Astrocyte of the spinal cord (primary cell): Measurements from ENCODE around the gene RBM44.

Experiments used
- DNase-seq: peaks from one replicate; pipeline ENCODE4 v3.0.0; 2011; ENCODE audit warnings: low read depth, low spot score
- H3K4me3 ChIP-seq: 2 replicates; pipeline ENCODE4 v1.5.1; 2011; ENCODE audit warnings: low read depth, mild to moderate bottlenecking, low read length, moderate library complexity
- in situ Hi-C: cut with HindIII; loops from 2 replicates; pipeline ENCODE4 v1.10.0; 2017; ENCODE audit warnings: low sequenced_read_pairs
- TF ChIP-seq, protein P1 (sequence below): IDR thresholded peaks from 2 replicates; pipeline ENCODE4 v1.5.1; 2012; ENCODE audit warnings: low read depth, mild to moderate bottlenecking, low read length, inconsistent platforms

Gene RBM44

GRCh38 chr2:237885111-237885930 lies 86.7 kb downstream of the RBM44 start:
- no peak for DNase-seq
- TF ChIP-seq, protein P1, sequence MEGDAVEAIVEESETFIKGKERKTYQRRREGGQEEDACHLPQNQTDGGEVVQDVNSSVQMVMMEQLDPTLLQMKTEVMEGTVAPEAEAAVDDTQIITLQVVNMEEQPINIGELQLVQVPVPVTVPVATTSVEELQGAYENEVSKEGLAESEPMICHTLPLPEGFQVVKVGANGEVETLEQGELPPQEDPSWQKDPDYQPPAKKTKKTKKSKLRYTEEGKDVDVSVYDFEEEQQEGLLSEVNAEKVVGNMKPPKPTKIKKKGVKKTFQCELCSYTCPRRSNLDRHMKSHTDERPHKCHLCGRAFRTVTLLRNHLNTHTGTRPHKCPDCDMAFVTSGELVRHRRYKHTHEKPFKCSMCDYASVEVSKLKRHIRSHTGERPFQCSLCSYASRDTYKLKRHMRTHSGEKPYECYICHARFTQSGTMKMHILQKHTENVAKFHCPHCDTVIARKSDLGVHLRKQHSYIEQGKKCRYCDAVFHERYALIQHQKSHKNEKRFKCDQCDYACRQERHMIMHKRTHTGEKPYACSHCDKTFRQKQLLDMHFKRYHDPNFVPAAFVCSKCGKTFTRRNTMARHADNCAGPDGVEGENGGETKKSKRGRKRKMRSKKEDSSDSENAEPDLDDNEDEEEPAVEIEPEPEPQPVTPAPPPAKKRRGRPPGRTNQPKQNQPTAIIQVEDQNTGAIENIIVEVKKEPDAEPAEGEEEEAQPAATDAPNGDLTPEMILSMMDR = no peak
- no peak overlapping the region for H3K4me3 ChIP-seq
- in situ Hi-C loops = no loop called here

DNA sequence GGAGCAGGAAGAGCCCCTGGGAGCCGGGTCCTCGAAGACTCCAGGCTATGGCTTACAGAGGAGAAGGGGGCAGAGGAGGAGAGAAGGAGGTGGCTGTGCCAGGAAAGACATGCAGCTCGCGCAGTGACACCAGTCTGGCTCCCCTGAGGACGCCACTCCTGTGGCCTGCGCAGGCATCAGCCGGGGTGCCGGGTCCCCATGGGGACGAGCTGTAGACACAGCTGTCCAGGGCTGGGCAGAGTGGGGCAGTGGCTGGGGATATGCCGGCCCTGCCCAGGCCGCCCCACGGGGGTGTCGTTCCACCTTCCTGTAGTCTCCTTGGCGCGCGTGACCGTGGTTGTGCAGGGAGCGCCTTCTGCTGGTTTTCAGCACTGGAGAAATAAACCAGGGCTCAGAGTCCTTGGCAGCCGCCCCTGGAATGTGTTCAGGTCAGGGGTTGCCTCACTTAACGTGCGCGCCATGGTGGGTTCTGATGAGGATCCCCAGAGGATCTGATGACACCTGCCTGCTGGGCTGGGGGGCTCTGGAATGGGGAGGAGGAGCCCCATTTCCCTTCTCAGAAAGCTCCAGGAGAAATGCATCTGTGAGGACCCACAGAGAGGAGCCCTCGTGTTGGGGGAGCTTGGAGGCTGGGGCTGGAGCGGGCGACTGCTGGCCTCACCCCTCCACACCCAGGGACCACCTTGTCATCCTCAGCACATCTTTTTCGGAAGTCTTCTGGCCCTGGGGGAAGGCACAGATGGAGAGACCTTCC lies 87.5 kb downstream of the RBM44 start:
- in situ Hi-C loops = no loop called here
- H3K4me3 ChIP-seq = no peak overlapping the region
- DNase-seq = peak; percentile 26
- TF ChIP-seq, protein P1 = no peak

DNA sequence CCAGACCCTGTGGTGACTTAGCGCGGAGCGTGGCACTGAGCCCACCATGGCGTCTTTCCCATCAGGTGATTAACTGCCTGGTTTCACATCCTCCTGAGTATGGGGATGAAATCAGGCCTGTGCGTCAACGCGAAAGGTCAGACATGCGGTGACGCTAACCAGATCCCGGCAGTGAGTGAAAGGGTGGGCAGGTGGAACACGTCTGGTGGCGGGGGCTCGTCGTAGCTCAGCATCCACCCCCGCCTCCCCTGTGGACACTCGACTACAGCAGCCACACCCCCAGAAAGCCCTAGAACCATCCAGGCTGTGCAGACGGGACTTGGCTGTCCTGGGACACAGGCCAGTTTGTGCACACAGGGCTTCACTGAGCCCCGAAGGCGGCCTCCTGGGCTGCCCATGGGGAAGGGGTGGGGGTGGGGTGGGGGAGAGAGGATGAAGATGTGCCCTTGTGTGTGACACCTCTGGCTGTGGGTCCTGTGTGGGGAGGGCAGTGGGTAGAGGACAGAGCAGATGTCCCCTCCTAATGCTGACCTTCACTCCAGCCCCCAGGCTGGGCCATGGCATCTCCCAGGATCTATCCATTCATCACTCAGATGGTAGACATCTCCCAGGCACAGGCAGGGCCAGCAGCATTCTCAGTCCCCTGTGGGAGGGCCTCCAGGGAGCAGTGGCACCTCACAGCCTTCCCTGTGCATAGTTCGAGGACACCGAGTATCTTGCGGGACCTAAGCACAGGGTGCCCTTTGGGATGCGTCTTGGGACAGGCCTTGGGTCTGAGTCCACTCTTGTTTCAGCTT lies 88.3 kb downstream of the RBM44 start:
- peak; percentile 66 for DNase-seq
- H3K4me3 ChIP-seq = no peak overlapping the region
- TF ChIP-seq, protein P1 = no peak
- in situ Hi-C loops = no loop called here

GRCh38 chr2:237888389-237888788 lies 89.8 kb downstream of the RBM44 start:
- TF ChIP-seq, protein P1 = no peak
- in situ Hi-C loops = no loop called here

GRCh38 chr2:237889016-237889415 lies 90.4 kb downstream of the RBM44 start:
- no peak for DNase-seq
- TF ChIP-seq, protein P1 = no peak
- in situ Hi-C loops = no loop called here
- H3K4me3 ChIP-seq = no peak overlapping the region

More at GRCh38 chr2:237888389-237888788, 89.8 kb downstream of the RBM44 start:
- DNase-seq = peak; percentile 70
- H3K4me3 ChIP-seq = no peak overlapping the region

DNA sequence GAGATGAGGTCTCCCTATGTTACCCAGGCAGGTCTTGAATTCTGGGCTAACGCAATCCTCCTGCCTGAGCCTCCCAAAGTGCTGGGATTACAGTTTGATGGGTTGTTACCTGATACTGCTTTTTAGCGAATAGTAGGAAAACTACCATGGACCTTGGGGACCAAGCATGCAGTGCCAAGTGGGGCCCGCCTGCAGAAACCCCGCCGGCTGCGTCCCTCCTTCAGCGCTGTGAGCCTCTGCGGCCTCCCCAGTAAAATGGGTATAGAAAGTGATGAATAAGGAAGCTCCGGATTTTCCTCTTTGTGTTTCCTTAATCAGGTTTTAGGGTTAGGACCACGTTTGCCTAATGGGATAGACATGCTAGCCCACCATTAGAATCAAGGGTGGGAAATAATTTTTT lies 91.2 kb downstream of the RBM44 start:
- no peak overlapping the region for H3K4me3 ChIP-seq
- in situ Hi-C loops = no loop called here
- DNase-seq = no peak
- TF ChIP-seq, protein P1 = no peak
